ENCODE data around the gene HLA-DQA1.
"Not testable (repeated sequence)": the region's sequence is repeated elsewhere in the genome, so short reads cannot be mapped to it uniquely, and the experiment has no call there.

The HLA-DQA1 gene

DNA sequence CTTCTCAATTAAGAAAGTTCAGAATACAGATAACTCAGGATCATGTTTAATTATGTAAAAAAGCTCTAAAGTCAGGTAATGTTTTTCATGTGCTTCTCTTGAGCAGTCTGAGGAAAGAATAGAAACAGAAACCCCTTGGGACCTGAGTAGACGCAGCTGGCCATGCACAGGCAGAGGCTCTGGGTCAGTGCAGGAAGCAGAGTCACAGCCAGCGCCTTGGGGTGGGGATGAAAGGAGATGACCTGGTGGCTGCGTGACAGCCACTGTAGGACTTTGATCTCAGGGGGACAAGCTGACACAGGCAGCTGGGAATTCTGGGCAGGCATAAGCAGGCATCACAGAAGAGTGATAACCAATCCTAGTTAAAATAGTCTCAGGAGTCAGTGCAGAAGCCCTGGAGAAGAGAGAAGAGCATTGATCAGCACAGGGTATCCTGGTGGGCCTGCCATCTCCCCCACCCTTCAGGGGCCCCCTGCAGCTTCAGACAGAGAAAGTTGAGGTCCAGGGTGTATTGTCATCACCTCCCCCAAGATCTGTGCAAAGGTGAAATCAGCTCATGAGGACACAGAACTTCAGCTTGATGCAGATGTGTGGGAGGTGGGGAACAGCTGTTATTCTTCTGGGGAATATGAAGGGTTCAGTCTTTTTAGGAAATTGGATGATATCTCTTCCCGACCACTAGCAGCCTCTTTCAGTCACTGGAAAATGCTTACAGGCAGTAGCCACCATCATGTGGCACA is 22.8 kb downstream of the HLA-DQA1 start:
- TF ChIP-seq GATA1 (IDR thresholded peaks at IDR 0.05; ENCODE audit: low read depth, low read length): no peak
- TF ChIP-seq POLR2A (IDR thresholded peaks at IDR 0.05; ENCODE audit: low read length): no peak
- no peak for DNase-seq

DNA sequence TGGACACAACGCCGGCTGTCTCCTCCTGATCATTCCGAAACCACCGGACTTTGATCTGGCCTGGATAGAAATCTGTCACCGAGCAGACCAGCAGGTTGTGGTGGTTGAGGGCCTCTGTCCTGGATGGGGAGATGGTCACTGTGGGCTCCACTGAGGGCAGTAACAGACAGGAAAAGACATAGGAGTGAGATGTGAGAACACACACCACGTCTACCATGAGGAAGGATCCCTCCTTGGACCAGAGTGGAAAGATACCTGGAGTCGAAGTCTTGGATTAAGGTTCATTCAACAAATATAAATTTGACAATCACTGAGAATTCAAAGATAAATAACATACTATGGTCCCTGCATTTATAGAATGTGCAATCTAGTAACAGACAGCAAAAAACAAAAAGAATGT is 24.9 kb downstream of the HLA-DQA1 start:
- no peak for DNase-seq
- no peak for TF ChIP-seq POLR2A (IDR thresholded peaks at IDR 0.05; ENCODE audit: low read length)
- TF ChIP-seq GATA1 (IDR thresholded peaks at IDR 0.05; ENCODE audit: low read depth, low read length): no peak

DNA sequence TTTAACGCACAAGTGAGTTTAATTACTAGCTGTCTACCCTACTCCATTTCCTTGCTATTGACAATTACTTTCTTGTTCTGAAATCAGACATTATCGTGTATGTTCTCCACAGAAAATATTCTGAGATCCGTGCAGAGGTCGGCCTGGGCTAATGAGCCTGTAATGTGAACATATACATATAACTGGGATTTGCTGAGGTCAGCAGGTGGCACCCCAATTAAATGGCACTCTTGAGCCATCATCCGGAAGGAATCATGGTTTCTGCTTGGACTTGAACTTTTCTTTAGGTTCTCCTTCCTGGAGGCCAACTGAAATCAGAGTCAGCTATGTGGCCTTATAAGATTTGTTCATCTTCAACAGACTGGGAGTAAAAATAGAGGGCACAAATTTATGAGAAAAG is 25.6 kb downstream of the HLA-DQA1 start:
- TF ChIP-seq POLR2A (IDR thresholded peaks at IDR 0.05; ENCODE audit: low read length): no peak
- no peak for TF ChIP-seq GATA1 (IDR thresholded peaks at IDR 0.05; ENCODE audit: low read depth, low read length)

DNA sequence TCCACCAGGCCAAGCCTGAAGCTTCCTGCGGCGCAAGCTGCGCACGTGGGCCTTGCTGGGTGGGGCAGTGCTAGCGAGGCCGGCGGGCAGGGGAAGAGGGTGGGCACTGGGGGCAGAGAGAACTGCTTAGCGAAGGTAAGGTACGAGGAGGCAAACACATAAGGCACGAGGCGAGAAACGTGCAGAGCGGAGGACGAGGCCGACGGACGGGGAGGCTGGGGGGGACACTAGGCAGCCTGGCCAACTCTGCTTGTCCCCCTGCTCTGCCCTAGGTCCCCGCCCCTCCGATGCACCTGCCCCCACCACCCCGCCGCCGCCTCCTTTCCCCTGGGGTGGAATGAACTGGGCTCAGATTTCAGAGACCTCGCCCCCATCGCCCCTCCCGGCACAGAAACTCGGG is 27.1 kb downstream of the HLA-DQA1 start:
- TF ChIP-seq GATA1 (IDR thresholded peaks at IDR 0.05; ENCODE audit: low read depth, low read length): no peak
- no peak for TF ChIP-seq POLR2A (IDR thresholded peaks at IDR 0.05; ENCODE audit: low read length)
- DNase-seq: no peak

More for the DNA sequence above, 25.6 kb downstream of the HLA-DQA1 start:
- no peak for DNase-seq

DNA sequence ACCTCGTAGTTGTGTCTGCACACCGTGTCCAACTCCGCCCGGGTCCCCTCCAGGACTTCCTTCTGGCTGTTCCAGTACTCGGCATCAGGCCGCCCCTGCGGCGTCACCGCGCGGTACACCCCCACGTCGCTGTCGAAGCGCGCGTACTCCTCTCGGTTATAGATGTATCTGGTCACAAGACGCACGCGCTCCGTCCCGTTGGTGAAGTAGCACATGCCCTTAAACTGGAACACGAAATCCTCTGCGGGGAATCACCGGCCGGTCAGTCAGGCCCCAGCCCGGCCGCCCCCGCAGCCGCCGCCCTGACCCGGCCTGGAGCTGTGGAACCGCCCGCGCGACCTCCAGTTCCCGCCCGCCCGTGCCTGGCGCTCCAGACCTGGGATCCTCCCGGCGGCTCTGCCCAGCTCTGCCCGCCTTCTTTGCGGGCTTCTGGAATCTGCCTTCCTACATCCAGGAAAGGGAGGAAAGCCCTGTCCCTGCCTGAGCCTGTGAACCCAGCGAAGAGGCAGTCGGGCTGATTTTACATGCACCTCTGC is 27.7 kb downstream of the HLA-DQA1 start:
- no peak for DNase-seq
- TF ChIP-seq GATA1 (IDR thresholded peaks at IDR 0.05; ENCODE audit: low read depth, low read length): no peak

DNA sequence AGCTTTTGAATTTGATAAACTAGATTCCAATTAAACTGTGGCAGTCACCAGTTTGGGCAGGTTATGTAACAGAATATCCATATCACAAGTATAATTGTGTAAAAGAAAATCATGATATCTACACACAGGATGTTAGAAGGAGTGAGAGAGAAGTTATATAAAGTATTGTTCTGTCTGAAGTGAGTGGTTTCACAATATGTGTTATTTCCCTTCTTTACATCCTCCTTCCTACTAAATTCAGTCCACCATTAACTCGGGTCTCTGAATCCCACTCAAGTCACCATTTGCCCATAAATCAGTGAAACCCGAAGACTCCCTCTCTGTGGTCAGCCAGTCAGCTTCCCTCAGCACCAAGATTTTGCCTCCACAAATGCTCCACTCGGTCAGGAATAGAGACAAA is 28.5 kb downstream of the HLA-DQA1 start:
- DNase-seq: no peak
- no peak for TF ChIP-seq GATA1 (IDR thresholded peaks at IDR 0.05; ENCODE audit: low read depth, low read length)
- no peak for TF ChIP-seq POLR2A (IDR thresholded peaks at IDR 0.05; ENCODE audit: low read length)

DNA sequence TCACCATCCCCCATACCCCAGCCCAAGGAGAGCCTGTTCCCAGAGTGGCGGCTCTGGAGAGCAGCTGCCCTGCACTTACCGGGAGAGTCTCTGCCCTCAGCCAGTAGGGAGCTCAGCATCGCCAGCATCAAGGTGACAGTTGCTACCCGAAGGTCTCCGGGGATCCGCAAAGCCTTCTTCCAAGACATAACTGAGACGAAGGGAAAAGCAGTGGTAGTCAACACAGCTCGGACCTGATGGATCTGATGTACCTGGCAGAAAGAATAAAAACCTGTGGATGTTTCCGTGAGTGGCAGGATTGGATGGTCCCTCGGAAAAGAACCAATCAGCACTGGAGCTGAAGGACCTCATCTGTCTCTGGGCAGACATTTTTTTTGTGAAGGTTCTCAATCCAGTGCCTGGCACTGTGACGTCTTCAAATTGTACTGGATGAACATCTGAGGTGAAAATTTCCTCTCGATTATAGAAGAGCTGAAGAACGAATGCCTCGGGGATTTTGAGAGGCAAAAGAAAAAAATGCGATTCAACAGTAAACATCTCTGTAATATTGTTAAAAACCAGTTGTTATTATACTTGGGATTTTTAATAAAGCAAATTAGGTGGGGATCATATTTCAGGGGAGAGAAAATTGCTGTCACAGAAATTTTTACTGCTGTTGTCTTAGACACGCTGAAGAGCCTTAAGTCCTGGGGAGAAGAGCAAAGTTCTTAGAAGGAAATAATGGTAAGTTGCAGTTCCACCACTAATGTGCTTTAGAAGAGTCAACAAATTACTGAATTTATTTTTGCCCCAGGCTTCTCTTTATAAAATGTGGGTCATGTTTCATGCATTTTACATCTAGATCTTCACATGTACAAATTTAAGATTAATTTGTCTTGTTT is 29.5 kb downstream of the HLA-DQA1 start, which contains the start of gene HLA-DQB1:
HLA-DQB1 (minus strand) TSS at position 238 of the 881 bp plus-strand sequence; CDS start at position 188, 50 bp downstream.
- TF ChIP-seq POLR2A (IDR thresholded peaks at IDR 0.05; ENCODE audit: low read length) (no peak), GATA1 (IDR thresholded peaks at IDR 0.05; ENCODE audit: low read depth, low read length) (no peak)
- DNase-seq: peak; percentile 10 to 37

DNA sequence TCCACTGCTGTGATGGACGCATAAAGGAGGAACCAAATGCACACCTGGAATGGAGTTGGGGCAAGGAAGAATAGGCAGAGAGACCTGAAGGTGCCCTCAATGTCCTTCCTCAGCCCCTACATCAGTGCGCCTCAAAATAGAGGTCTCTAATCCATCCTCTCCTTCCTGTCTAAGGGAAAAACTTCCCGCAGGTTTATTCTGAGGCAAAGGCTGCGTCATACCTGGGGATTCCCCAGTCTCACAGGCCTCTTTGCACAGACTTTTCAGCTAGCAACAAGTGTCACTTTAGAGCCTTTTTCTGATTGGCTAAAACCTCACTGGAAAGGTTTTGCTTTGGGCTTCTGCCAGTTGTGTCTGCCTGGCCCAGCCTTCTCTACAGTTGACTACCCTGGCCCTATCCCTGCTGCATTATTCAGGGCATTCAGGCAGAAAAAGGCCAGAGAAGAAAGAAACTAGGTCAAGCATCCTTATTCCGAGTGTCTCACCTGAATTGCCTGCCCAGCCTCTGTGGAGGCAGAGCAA is 31.1 kb downstream of the HLA-DQA1 start:
- TF ChIP-seq GATA1 (IDR thresholded peaks at IDR 0.05; ENCODE audit: low read depth, low read length) (no peak), POLR2A (IDR thresholded peaks at IDR 0.05; ENCODE audit: low read length) (no peak)
- DNase-seq: no peak

DNA sequence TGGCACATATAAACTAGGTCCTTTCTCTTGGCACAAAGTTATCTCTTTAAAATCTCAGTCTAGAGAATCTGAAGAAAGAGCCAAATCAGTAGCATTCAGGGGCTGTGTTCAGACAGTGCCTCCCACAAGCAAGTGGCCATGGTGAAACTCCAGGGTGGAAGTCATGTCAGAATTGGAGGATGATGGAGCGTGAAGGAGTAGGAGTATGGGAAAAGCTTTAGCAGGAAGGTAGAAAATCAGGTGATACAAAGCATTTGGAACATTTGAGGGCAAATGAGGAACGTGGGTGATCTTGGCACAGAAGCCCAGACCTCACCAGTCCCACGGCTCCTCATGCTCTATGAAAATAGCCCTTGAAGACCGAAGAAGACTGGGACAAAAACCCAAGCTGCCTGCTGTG is 32.0 kb downstream of the HLA-DQA1 start:
- TF ChIP-seq GATA1 (IDR thresholded peaks at IDR 0.05; ENCODE audit: low read depth, low read length): no peak
- no peak for TF ChIP-seq POLR2A (IDR thresholded peaks at IDR 0.05; ENCODE audit: low read length)
- DNase-seq: no peak

DNA sequence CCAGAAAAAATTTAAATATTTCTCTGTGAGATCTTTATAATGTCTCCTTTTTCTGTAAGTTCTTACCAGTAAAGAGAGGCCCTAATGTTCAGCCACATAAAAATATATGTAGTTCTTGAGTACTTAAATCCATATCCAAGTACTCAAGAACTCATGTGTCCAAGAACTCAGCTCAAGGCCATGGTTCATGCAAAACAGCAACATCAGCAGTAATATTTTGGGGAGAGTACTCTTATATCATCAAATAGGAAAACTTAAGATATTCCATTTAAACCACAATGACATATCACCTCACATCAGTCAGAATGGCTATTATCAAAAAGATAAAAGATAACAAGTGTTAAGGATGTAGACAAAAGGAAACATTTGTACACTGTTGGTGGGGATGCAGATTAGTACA is 32.7 kb downstream of the HLA-DQA1 start:
- DNase-seq: no peak
- no peak for TF ChIP-seq GATA1 (IDR thresholded peaks at IDR 0.05; ENCODE audit: low read depth, low read length)
- no peak for TF ChIP-seq POLR2A (IDR thresholded peaks at IDR 0.05; ENCODE audit: low read length)

DNA sequence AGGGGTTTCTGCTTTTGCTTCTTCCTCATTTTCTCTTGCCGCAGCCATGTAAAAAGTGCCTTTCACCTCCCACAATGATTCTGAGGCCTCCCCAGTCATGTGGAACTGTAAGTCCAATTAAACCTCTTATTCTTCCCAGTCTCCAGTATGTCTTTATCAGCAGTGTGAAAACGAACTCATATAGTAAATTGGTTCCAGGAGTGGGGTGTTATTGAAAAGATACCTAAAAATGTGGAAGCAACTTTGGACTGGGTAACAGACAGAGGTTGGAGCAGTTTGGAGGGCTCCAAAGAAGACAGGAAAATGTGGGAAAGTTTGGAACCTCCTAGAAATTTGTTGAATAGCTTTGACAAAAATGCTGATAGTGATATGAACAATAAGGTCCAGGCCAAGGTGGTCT is 34.7 kb downstream of the HLA-DQA1 start:
- DNase-seq: not testable (repeated sequence)

DNA sequence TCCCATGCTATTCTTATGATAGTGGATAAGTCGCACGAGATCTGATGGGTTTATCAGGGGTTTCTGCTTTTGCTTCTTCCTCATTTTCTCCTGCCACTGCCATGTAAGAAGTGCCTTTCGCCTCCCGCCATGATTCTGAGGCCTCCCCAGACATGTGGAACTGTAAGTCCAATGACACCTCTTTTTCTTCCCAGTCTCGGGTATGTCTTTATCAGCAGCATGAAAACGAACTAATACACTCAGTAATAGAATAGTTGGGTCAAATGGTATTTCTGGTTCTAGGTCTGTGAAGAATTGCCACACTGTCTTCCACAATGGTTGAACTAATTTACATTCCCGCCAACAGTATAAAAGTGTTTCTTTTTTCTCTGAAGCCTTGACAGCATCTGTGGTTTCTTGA is 36.9 kb downstream of the HLA-DQA1 start:
- not testable (repeated sequence) for DNase-seq

DNA sequence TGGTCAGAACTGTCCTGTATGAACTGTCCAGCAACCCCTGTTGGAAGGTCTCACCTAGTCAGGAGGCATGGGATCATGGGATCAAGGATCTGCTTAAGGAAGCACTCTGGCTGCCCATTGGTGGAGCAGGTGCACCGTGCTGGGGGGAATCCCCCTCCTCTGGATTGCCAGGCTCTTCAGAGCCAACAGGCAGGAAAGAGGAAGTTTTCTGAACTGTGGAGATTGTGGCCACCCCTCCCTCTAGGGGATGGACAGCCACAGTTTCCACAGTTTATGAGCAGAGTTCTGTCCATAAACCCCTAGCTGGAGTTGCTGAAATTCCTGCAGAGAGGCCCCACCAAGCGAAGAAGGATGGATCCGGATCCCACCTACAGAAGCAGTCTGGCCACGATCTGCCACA is 42.3 kb downstream of the HLA-DQA1 start:
- no peak for TF ChIP-seq GATA1 (IDR thresholded peaks at IDR 0.05; ENCODE audit: low read depth, low read length)
- TF ChIP-seq POLR2A (IDR thresholded peaks at IDR 0.05; ENCODE audit: low read length): no peak
- DNase-seq: no peak

DNA sequence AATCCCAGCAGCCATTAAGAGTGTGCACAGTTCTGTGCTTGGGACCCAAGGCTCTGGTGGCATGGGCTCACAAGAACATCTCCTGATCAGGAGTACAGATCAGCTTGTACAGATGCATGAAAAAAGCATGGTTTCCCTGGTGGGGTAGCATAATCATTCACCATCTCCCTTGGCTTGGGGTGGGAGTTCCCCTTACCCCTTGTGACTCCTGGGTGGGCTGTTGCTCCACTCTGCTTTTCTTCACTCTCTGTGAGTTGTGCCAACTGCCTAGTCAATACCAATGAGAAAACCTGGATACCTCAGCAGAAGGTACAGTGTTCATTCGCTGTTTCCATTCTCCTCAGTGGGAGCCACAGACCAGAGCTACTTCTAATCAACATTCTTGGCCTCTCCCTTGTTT is 42.8 kb downstream of the HLA-DQA1 start:
- no peak for TF ChIP-seq GATA1 (IDR thresholded peaks at IDR 0.05; ENCODE audit: low read depth, low read length)
- no peak for TF ChIP-seq POLR2A (IDR thresholded peaks at IDR 0.05; ENCODE audit: low read length)
- DNase-seq: no peak
